NB4 (cell line): Measurements from ENCODE around the gene TNKS1BP1.

Source experiments
- CTCF ChIP-seq: IDR thresholded peaks from one replicate; pipeline ENCODE4 v1.5.1; 2012; ENCODE audit warnings: low read depth, low read length
- MAX ChIP-seq: IDR thresholded peaks from 2 replicates; pipeline ENCODE4 v1.6.1; 2011; ENCODE audit warnings: low read depth, low read length
- POLR2A ChIP-seq: IDR thresholded peaks from 2 replicates; pipeline ENCODE4 v1.6.1; 2011; ENCODE audit warnings: mild to moderate bottlenecking; ENCODE audit not compliant: insufficient read length; ENCODE audit errors: extremely low read depth

- no peak for TF ChIP-seq CTCF
- no peak for TF ChIP-seq POLR2A
- TF ChIP-seq MAX, result no peak
Observed at GRCh38 chr11:57363131-57364080, 38.7 kb upstream of the TNKS1BP1 start.
